H1 (cell line): Measurements from ENCODE around the gene NUP43. TPM values are rescaled to one million over a fixed set of nuclear protein-coding genes. Genes with fewer than 3 reads are reported as not detected.

Source experiments
- CTCF ChIA-PET: fragments of 300-600 bp; sonication (Branson Sonifier 250); formaldehyde crosslinking; loops from one replicate; lab custom pipeline; 2021; ENCODE audit not compliant: partially characterized antibody; lab: Charles Lee
- POLR2A ChIA-PET: fragments of 300-600 bp; sonication (Branson Sonifier 250); formaldehyde crosslinking; loops from one replicate; lab custom pipeline; 2021; ENCODE audit warnings: inconsistent platforms; ENCODE audit not compliant: partially characterized antibody; lab: Charles Lee
- DNase-seq, 2 experiments: peaks; one replicate each; pipeline versions ENCODE4 v3.0.0 to v3.0.0-alpha.2; 2010 to 2022; ENCODE audit warnings: low spot score in 2 of 2, low read depth in 1 of 2, mixed read lengths in 1 of 2
- FAIRE-seq: peaks from 2 replicates; lab custom pipeline; 2011; peaks lifted over from hg19 to GRCh38; lab: Jason Lieb, UNC
- H2AFZ ChIP-seq: 2 replicates; pipeline ENCODE4 v1.8.1; 2012; ENCODE audit warnings: low read length, inconsistent platforms
- H2AK5ac ChIP-seq: 2 replicates; pipeline ENCODE4 v1.6.1; 2013; ENCODE audit warnings: low read depth, low read length
- H2BK120ac ChIP-seq: replicated peaks from 2 replicates; pipeline ENCODE3; 2013; ENCODE audit warnings: low read depth, low read length, inconsistent platforms
- H2BK12ac ChIP-seq: 2 replicates; pipeline ENCODE4 v1.6.1; 2013; ENCODE audit warnings: low read depth, low read length
- H2BK15ac ChIP-seq: 2 replicates; pipeline ENCODE4 v1.6.1; 2013; ENCODE audit warnings: low read length
- H2BK20ac ChIP-seq: 2 replicates; pipeline ENCODE4 v1.6.1; 2013; ENCODE audit warnings: low read length
- H2BK5ac ChIP-seq: 2 replicates; pipeline ENCODE4 v1.6.1; 2013; ENCODE audit warnings: low read depth, low read length
- H3K14ac ChIP-seq: 2 replicates; pipeline ENCODE4 v1.6.1; 2013; ENCODE audit warnings: inconsistent platforms; ENCODE audit not compliant: insufficient read length
- H3K18ac ChIP-seq: 2 replicates; pipeline ENCODE4 v1.6.1; 2013; ENCODE audit warnings: low read length; ENCODE audit errors: extremely low read depth
- H3K23ac ChIP-seq: 2 replicates; pipeline ENCODE4 v1.6.1; 2013; ENCODE audit warnings: inconsistent platforms; ENCODE audit not compliant: insufficient read length
- H3K23me2 ChIP-seq: 2 replicates; pipeline ENCODE4 v1.6.1; 2013; ENCODE audit warnings: low read depth, low read length
- H3K27ac ChIP-seq: 2 replicates; pipeline ENCODE4 v1.6.1; 2011; ENCODE audit warnings: low read depth, low read length, inconsistent platforms
- H3K27me3 ChIP-seq, 4 experiments: replicated peaks in 1 of 4; 1 replicate in 1 of 4; 2 replicates in 3 of 4; pipeline versions ENCODE4 v1.6.1 to v1.8.1; 2011 to 2013; ENCODE audit warnings: low read length in 3 of 4, mild to moderate bottlenecking in 3 of 4, inconsistent platforms in 2 of 4, mixed read lengths in 2 of 4, moderate library complexity in 1 of 4; ENCODE audit not compliant: control insufficient read depth in 3 of 4, insufficient read depth in 3 of 4; ENCODE audit errors: extremely low read depth in 1 of 4
- H3K36me3 ChIP-seq, 4 experiments: 2 replicates each; pipeline versions ENCODE4 v1.6.1 to v1.8.1; 2011 to 2013; ENCODE audit warnings: mild to moderate bottlenecking in 4 of 4, low read length in 3 of 4, moderate library complexity in 2 of 4, control low read depth in 1 of 4, inconsistent platforms in 1 of 4; ENCODE audit not compliant: insufficient read depth in 4 of 4, control insufficient read depth in 2 of 4
- H3K4ac ChIP-seq: replicated peaks from 2 replicates; pipeline ENCODE3; 2013; ENCODE audit warnings: low read length, low read depth, mixed read lengths, inconsistent platforms; ENCODE audit not compliant: insufficient read length
- H3K4me1 ChIP-seq, 4 experiments: replicated peaks in 1 of 4; 1 replicate in 1 of 4; 2 replicates in 3 of 4; pipeline versions ENCODE4 v1.6.1 to v1.8.1; 2011 to 2013; ENCODE audit warnings: low read length in 3 of 4, inconsistent platforms in 2 of 4, mixed read lengths in 1 of 4; ENCODE audit not compliant: insufficient read depth in 4 of 4, control insufficient read depth in 3 of 4
- H3K4me2 ChIP-seq, 2 experiments: 2 replicates each; pipeline versions ENCODE4 v1.6.1 to v1.8.1; 2011 to 2013; ENCODE audit warnings: low read depth in 2 of 2, low read length in 2 of 2, control low read depth in 1 of 2, inconsistent platforms in 1 of 2, mild to moderate bottlenecking in 1 of 2; ENCODE audit not compliant: insufficient read depth in 1 of 2
- H3K4me3 ChIP-seq, 4 experiments: fragments of 200-600, 300-600 bp in 1 of 4; sonication (generic), shearing (Covaris generic), sonication (Bioruptor Twin) in 1 of 4; 2 replicates each; pipeline versions ENCODE4 v1.5.1 to v1.8.1; 2011 to 2016; ENCODE audit warnings: low read length in 4 of 4, low read depth in 3 of 4, control low read depth in 2 of 4, inconsistent platforms in 2 of 4, mild to moderate bottlenecking in 2 of 4, mixed read lengths in 1 of 4, moderate library complexity in 1 of 4; ENCODE audit not compliant: insufficient read depth in 2 of 4; ENCODE audit errors: extremely low read depth in 1 of 4
- H3K56ac ChIP-seq: replicated peaks from 2 replicates; pipeline ENCODE3; 2013; ENCODE audit warnings: low read depth, mild to moderate bottlenecking, mixed read lengths, low read length, inconsistent platforms; ENCODE audit not compliant: insufficient read length
- H3K79me1 ChIP-seq: 2 replicates; pipeline ENCODE4 v1.6.1; 2013; ENCODE audit warnings: low read depth, low read length, control low read depth
- H3K79me2 ChIP-seq, 2 experiments: 2 replicates each; pipeline versions ENCODE4 v1.6.1 to v1.8.1; 2012 to 2013; ENCODE audit warnings: low read length in 2 of 2, mild to moderate bottlenecking in 2 of 2, inconsistent platforms in 1 of 2; ENCODE audit not compliant: insufficient read depth in 2 of 2, control insufficient read depth in 1 of 2
- H3K9ac ChIP-seq, 4 experiments: replicated peaks in 1 of 4; 1 replicate in 1 of 4; 2 replicates in 3 of 4; pipeline versions ENCODE4 v1.6.1 to v1.8.1; 2011 to 2013; ENCODE audit warnings: low read depth in 3 of 4, low read length in 3 of 4, control low read depth in 2 of 4, mild to moderate bottlenecking in 2 of 4, moderate library complexity in 2 of 4, inconsistent platforms in 1 of 4; ENCODE audit errors: extremely low read depth in 1 of 4
- H3K9me3 ChIP-seq, 2 experiments: 2 replicates each; pipeline versions ENCODE4 v1.6.1 to v1.8.1; 2012 to 2013; ENCODE audit warnings: mild to moderate bottlenecking in 2 of 2, moderate library complexity in 2 of 2, control low read depth in 1 of 2, inconsistent platforms in 1 of 2, low read depth in 1 of 2, low read length in 1 of 2, mixed read lengths in 1 of 2; ENCODE audit not compliant: insufficient read depth in 2 of 2
- H4K20me1 ChIP-seq, 2 experiments: replicated peaks in 1 of 2; 2 replicates each; pipeline versions ENCODE3 to v1.8.1; 2011 to 2013; ENCODE audit warnings: inconsistent platforms in 2 of 2, low read length in 2 of 2, mild to moderate bottlenecking in 1 of 2; ENCODE audit not compliant: insufficient read depth in 2 of 2, control insufficient read depth in 1 of 2
- H4K5ac ChIP-seq: 2 replicates; pipeline ENCODE4 v1.6.1; 2013; ENCODE audit warnings: low read length, low read depth, mixed read lengths, inconsistent platforms; ENCODE audit not compliant: insufficient read length
- H4K8ac ChIP-seq: 2 replicates; pipeline ENCODE4 v1.8.0; 2013; ENCODE audit warnings: mild to moderate bottlenecking, moderate library complexity, low read length, inconsistent platforms; ENCODE audit not compliant: insufficient read depth; ENCODE audit errors: extremely low read depth
- H4K91ac ChIP-seq: replicated peaks from 2 replicates; pipeline ENCODE3; 2013; ENCODE audit warnings: low read length, mixed read lengths, inconsistent platforms; ENCODE audit not compliant: insufficient read length
- CEBPB ChIP-seq: IDR thresholded peaks from 2 replicates; pipeline ENCODE4 v1.6.1; 2012; ENCODE audit warnings: low read depth, low read length
- CHD2 ChIP-seq: IDR thresholded peaks from 2 replicates; pipeline ENCODE4 v1.6.1; 2012; ENCODE audit warnings: low read length, improper control_type of control experiment
- FOSL1 ChIP-seq: IDR thresholded peaks from 2 replicates; pipeline ENCODE4 v1.6.1; 2011; ENCODE audit warnings: mild to moderate bottlenecking, low read depth, low read length, moderate library complexity; ENCODE audit not compliant: insufficient read depth
- JUN ChIP-seq: IDR thresholded peaks from 2 replicates; pipeline ENCODE4 v1.6.1; 2011; ENCODE audit warnings: low read depth, mild to moderate bottlenecking, improper control_type of control experiment, low read length
- NRF1 ChIP-seq: IDR thresholded peaks from 2 replicates; pipeline ENCODE4 v1.6.1; 2011; ENCODE audit warnings: mild to moderate bottlenecking, low read depth, low read length, improper control_type of control experiment
- SIX5 ChIP-seq: IDR thresholded peaks from 2 replicates; pipeline ENCODE4 v1.6.1; 2011; ENCODE audit warnings: mild to moderate bottlenecking, low read depth, low read length
- TCF12 ChIP-seq: IDR thresholded peaks from 2 replicates; pipeline ENCODE4 v1.6.1; 2011; ENCODE audit warnings: low read depth, mild to moderate bottlenecking, low read length
- ZNF274 ChIP-seq: IDR thresholded peaks from 2 replicates; pipeline ENCODE4 v1.7.0; 2012; ENCODE audit warnings: low read length, borderline replicate concordance; ENCODE audit errors: extremely low read depth
- WGBS, 2 experiments: shearing (Covaris generic) in 1 of 2; methylation state at CpG; one replicate each; pipeline versions ENCODE4 v1.1.6 to v1.1.7; 2013 to 2015; ENCODE audit warnings: low lambda C conversion rate in 2 of 2, mixed read lengths in 2 of 2, inconsistent platforms in 1 of 2, low coverage in 1 of 2, missing lambda C conversion rate in 1 of 2; ENCODE audit not compliant: insufficient replicate concordance in 2 of 2, insufficient coverage in 1 of 2, insufficient read length in 1 of 2; ENCODE audit errors: extremely low coverage in 1 of 2, missing lambda C conversion rate in 1 of 2; 5-methylcytosine and 5-hydroxymethylcytosine counted together
- polyA plus RNA-seq, 7 experiments: library from polyadenylated mRNA; depleted of rRNA in 3 of 7; stranded (reverse) in 5 of 7; unstranded in 2 of 7; fragments of >200 nt in 5 of 7; fragments of 200-250 nt in 2 of 7; gene quantifications; 1 replicate in 5 of 7; 2 replicates in 1 of 7; 4 replicates in 1 of 7; pipeline versions ENCODE4 v1.2.1 to v1.2.3, GENCODE V29; 2011 to 2013; ENCODE audit warnings: missing spikeins in 2 of 7, mixed read lengths in 2 of 7
- total RNA-seq: library from RNA; stranded (reverse); fragmentation: NEBNext Ultra II Directional; extraction: Animal tissue kit (Norgen Biotek cat#: 25700); gene quantifications from 2 replicates; pipeline ENCODE4 v1.2.1, GENCODE V29; 2021
- TF ChIP-seq, protein P1 (sequence below): IDR thresholded peaks from 2 replicates; pipeline ENCODE4 v1.6.1; 2012; ENCODE audit warnings: low read length, inconsistent platforms
- TF ChIP-seq, protein P2 (sequence below), 3 experiments: IDR thresholded peaks; 1 replicate in 2 of 3; 2 replicates in 1 of 3; pipeline versions ENCODE4 v1.5.1 to v1.6.1; 2011; ENCODE audit warnings: low read length in 3 of 3, mild to moderate bottlenecking in 3 of 3, inconsistent platforms in 2 of 3, low read depth in 1 of 3, moderate library complexity in 1 of 3; ENCODE audit not compliant: insufficient read depth in 1 of 3; ENCODE audit errors: control extremely low read depth in 1 of 3

NUP43 gene
- total and polyA plus RNA-seq, 2 of the 8 experiments (the other 6 are each of a cell fraction or from before 2014, with no cell fraction given), result 25.2 to 83.4 TPM

DNA sequence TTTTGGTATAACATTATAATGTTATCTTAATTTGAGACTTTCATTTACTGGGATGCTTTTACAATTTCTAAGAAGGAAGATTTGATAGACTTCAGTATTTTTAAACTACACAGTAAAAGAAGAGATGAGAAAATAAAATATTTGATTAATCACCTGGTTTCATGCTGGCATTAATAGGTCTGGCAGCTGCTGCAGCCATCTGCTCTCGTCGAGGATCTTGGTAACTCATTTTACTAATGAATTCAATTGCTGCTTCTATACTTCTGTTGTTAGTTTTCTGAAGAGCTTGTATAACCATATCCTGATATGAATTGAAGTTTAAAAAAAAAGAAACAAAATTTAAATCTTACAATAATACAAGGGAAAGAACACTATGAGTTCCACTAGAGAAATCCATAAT, 51.4 kb downstream of the NUP43 start:
- 98% methylated on average over 2 of the region's 2 CpGs; no CpG with 5 or more reads in 1 of the 2 experiments for WGBS, 2 experiments
- Histone ChIP-seq H4K91ac (no peak overlapping the region), H2BK12ac (no peak overlapping the region), H4K5ac (no peak overlapping the region), H3K79me1 (no peaks in the 10 kb centered on the region; the same call in 1 of the 2 replicates), H3K23me2 (no peaks in the 10 kb centered on the region), H2AK5ac (no peak overlapping the region), H2AFZ (no peak overlapping the region), H3K4me3 (no peak overlapping the region), H3K4me1 (no peaks in the 10 kb centered on the region), H2BK15ac (no peak overlapping the region), H3K56ac (no peak overlapping the region), H3K9me3 (no peaks in the 10 kb centered on the region), H3K18ac (no peak overlapping the region), H4K20me1 (peaks cover 0 to 3% of the 10 kb centered on the region in 2 experiments), H3K4me2 (no peak overlapping the region), H3K4ac (no peak overlapping the region), H2BK120ac (no peak overlapping the region), H3K36me3 (peaks cover 0 to 28% (median 8%) of the 10 kb centered on the region in 4 experiments; a peak in 6 of 8 replicates), H3K14ac (no peak overlapping the region), H3K79me2 (peaks cover 0 to 47% of the 10 kb centered on the region in 2 experiments; a peak in 2 of 4 replicates), H3K23ac (no peak overlapping the region), H3K27ac (no peak overlapping the region), H2BK5ac (no peak overlapping the region), H4K8ac (no peak overlapping the region), H3K27me3 (no peaks in the 10 kb centered on the region), H3K9ac (no peak overlapping the region), H2BK20ac (no peak overlapping the region)
- TF ChIP-seq FOSL1 (no peak), JUN (no peak), SIX5 (no peak), CEBPB (no peak), CHD2 (no peak), NRF1 (no peak), TCF12 (no peak), ZNF274 (no peak)
- TF ChIP-seq, protein P1, sequence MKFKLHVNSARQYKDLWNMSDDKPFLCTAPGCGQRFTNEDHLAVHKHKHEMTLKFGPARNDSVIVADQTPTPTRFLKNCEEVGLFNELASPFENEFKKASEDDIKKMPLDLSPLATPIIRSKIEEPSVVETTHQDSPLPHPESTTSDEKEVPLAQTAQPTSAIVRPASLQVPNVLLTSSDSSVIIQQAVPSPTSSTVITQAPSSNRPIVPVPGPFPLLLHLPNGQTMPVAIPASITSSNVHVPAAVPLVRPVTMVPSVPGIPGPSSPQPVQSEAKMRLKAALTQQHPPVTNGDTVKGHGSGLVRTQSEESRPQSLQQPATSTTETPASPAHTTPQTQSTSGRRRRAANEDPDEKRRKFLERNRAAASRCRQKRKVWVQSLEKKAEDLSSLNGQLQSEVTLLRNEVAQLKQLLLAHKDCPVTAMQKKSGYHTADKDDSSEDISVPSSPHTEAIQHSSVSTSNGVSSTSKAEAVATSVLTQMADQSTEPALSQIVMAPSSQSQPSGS, result no peak
- TF ChIP-seq, protein P2, sequence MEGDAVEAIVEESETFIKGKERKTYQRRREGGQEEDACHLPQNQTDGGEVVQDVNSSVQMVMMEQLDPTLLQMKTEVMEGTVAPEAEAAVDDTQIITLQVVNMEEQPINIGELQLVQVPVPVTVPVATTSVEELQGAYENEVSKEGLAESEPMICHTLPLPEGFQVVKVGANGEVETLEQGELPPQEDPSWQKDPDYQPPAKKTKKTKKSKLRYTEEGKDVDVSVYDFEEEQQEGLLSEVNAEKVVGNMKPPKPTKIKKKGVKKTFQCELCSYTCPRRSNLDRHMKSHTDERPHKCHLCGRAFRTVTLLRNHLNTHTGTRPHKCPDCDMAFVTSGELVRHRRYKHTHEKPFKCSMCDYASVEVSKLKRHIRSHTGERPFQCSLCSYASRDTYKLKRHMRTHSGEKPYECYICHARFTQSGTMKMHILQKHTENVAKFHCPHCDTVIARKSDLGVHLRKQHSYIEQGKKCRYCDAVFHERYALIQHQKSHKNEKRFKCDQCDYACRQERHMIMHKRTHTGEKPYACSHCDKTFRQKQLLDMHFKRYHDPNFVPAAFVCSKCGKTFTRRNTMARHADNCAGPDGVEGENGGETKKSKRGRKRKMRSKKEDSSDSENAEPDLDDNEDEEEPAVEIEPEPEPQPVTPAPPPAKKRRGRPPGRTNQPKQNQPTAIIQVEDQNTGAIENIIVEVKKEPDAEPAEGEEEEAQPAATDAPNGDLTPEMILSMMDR (IDR thresholded peaks at IDR 0.05; ENCODE audit: control extremely low read depth in 1 of 3, insufficient read depth in 1 of 3, low read depth in 1 of 3, low read length in 3 of 3), result no peak
- DNase-seq, result no peak
- POLR2A ChIA-PET, result interaction anchor here (0.7 to 1.6 kb wide), 4 partner anchors 9 to 56 kb away, joined by 3 to 6 read pairs (median 4); partner anchors contain the start of gene LATS1
- CTCF ChIA-PET, result no interaction called here
- no peak for FAIRE-seq
